Endothelial cell of umbilical vein (primary cell): ENCODE data around the gene ITPRIP. TPM values are rescaled to one million over a fixed set of nuclear protein-coding genes. Genes with fewer than 3 reads are reported as not detected.

Experiments
- BruUV-seq: library from RNA; stranded (reverse); fragments of 400-500 nt; replicated peaks from 2 replicates; lab custom pipeline; 2021; lab: Mats Ljungman, UMichigan
- CTCF ChIA-PET: fragments of 300-600, 350-600 bp; sonication (Branson Sonifier 250); formaldehyde crosslinking; loops from one replicate; lab custom pipeline; 2021; ENCODE audit warnings: antibody characterized with exemption, inconsistent platforms; lab: Charles Lee
- POLR2A ChIA-PET: fragments of 300-600, 350-600 bp; sonication (Branson Sonifier 250); formaldehyde crosslinking; loops from one replicate; lab custom pipeline; 2021; ENCODE audit warnings: antibody characterized with exemption, inconsistent platforms; lab: Charles Lee
- DNase-seq: peaks from one replicate; pipeline ENCODE4 v3.0.0-alpha.2; 2011; ENCODE audit warnings: low read depth, low spot score
- FAIRE-seq: peaks from 2 replicates; lab custom pipeline; 2011; peaks lifted over from hg19 to GRCh38; lab: Jason Lieb, UNC
- H2AFZ ChIP-seq: 2 replicates; pipeline ENCODE4 v1.6.0; 2012; ENCODE audit warnings: low read depth, low read length, control low read depth, inconsistent platforms
- H3K27ac ChIP-seq: 2 replicates; pipeline ENCODE4 v1.5.1; 2011; ENCODE audit warnings: low read depth, mild to moderate bottlenecking, control low read depth, low read length, moderate library complexity; ENCODE audit not compliant: insufficient read depth
- H3K27me3 ChIP-seq, 2 experiments: 2 replicates each; pipeline versions ENCODE4 v1.6.0 to v1.6.1; 2011; ENCODE audit warnings: low read length in 2 of 2, mixed read lengths in 1 of 2; ENCODE audit not compliant: control insufficient read depth in 2 of 2, insufficient read depth in 2 of 2
- H3K36me3 ChIP-seq, 2 experiments: 2 replicates in 1 of 2; 3 replicates in 1 of 2; pipeline ENCODE4 v1.5.1; 2011; ENCODE audit warnings: low read length in 2 of 2, mild to moderate bottlenecking in 1 of 2, moderate library complexity in 1 of 2; ENCODE audit not compliant: control insufficient read depth in 2 of 2, insufficient read depth in 2 of 2; ENCODE audit errors: extremely low read depth in 1 of 2
- H3K4me1 ChIP-seq: 3 replicates; pipeline ENCODE4 v1.5.1; 2011; ENCODE audit warnings: mild to moderate bottlenecking, low read length; ENCODE audit not compliant: control insufficient read depth, insufficient read depth; ENCODE audit errors: extremely low read depth
- H3K4me2 ChIP-seq: 2 replicates; pipeline ENCODE4 v1.6.1; 2011; ENCODE audit warnings: low read length, control low read depth, mixed read lengths; ENCODE audit not compliant: insufficient read depth
- H3K4me3 ChIP-seq, 3 experiments: fragments of 200-600 bp in 1 of 3; sonication (generic), shearing (Covaris generic) in 1 of 3; replicated peaks in 1 of 3; 2 replicates each; pipeline ENCODE4 v1.5.1; 2011 to 2016; ENCODE audit warnings: control low read depth in 3 of 3, low read length in 3 of 3, mild to moderate bottlenecking in 2 of 3, inconsistent platforms in 1 of 3, low read depth in 1 of 3, moderate library complexity in 1 of 3; ENCODE audit not compliant: insufficient read depth in 1 of 3
- H3K79me2 ChIP-seq: 2 replicates; pipeline ENCODE4 v1.6.0; 2012; ENCODE audit warnings: low read length, inconsistent platforms; ENCODE audit not compliant: control insufficient read depth, insufficient read depth
- H3K9ac ChIP-seq: replicated peaks from 2 replicates; pipeline ENCODE3; 2011; ENCODE audit warnings: low read length, control low read depth; ENCODE audit not compliant: insufficient read depth; ENCODE audit errors: extremely low read depth
- H3K9me1 ChIP-seq: replicated peaks from 3 replicates; pipeline ENCODE4 v1.6.0; 2011; ENCODE audit warnings: mild to moderate bottlenecking, low read length; ENCODE audit not compliant: control insufficient read depth, insufficient read depth; ENCODE audit errors: extremely low read depth
- H3K9me3 ChIP-seq: replicated peaks from 2 replicates; pipeline ENCODE4 v1.5.1; 2012; ENCODE audit warnings: low read length, inconsistent platforms; ENCODE audit not compliant: control insufficient read depth, insufficient read depth
- H4K20me1 ChIP-seq: replicated peaks from 2 replicates; pipeline ENCODE3; 2011; ENCODE audit warnings: mild to moderate bottlenecking, low read length; ENCODE audit not compliant: control insufficient read depth, insufficient read depth; ENCODE audit errors: extremely low read depth
- FOS ChIP-seq: IDR thresholded peaks from 2 replicates; pipeline ENCODE4 v1.6.1; 2011; ENCODE audit warnings: mild to moderate bottlenecking, low read length, moderate library complexity, borderline replicate concordance; ENCODE audit not compliant: insufficient read depth
- GATA2 ChIP-seq: IDR thresholded peaks from 2 replicates; pipeline ENCODE4 v1.7.0; 2011; ENCODE audit warnings: low read depth, mild to moderate bottlenecking, moderate library complexity, mixed read lengths, low read length; ENCODE audit not compliant: insufficient read length, insufficient read depth
- POLR2AphosphoS5 ChIP-seq: IDR thresholded peaks from 2 replicates; pipeline ENCODE4 v1.6.1; 2012; ENCODE audit warnings: low read depth, mild to moderate bottlenecking, control low read depth, low read length, moderate library complexity; ENCODE audit not compliant: insufficient read depth
- dilution Hi-C: fragments of 300-500 bp; cut with MboI; formaldehyde crosslinking; loops from one replicate; pipeline ENCODE4 v1.15.0; 2019; ENCODE audit warnings: low sequenced_read_pairs; ENCODE audit not compliant: extremely low pct_ligation_motif_present
- intact Hi-C: fragments of 100-400 bp; cut with micrococcal nuclease; formaldehyde crosslinking; loops from one replicate; pipeline ENCODE4 v1.10.0; 2022
- polyA plus RNA-seq, 4 experiments: library from polyadenylated mRNA; depleted of rRNA in 3 of 4; stranded (reverse) in 3 of 4; unstranded in 1 of 4; fragments of >200 nt; gene quantifications; 2 replicates each; pipeline versions ENCODE4 v1.2.1 to v1.2.3, GENCODE V29; 2011 to 2012; ENCODE audit warnings: missing spikeins in 1 of 4
- total RNA-seq: library from RNA; stranded (reverse); gene quantifications from 2 replicates; pipeline ENCODE4 v1.2.3, GENCODE V29; 2021
- TF ChIP-seq, protein P1 (sequence below), 2 donors: IDR thresholded peaks; 1 replicate in 1 of 2; 2 replicates in 1 of 2; pipeline ENCODE4 v1.5.1; 2011; ENCODE audit warnings: low read length in 2 of 2, mild to moderate bottlenecking in 2 of 2, moderate library complexity in 2 of 2, control low read depth in 1 of 2, inconsistent platforms in 1 of 2, low read depth in 1 of 2; ENCODE audit not compliant: insufficient read depth in 1 of 2; ENCODE audit errors: extremely low read depth in 1 of 2

Gene ITPRIP
- total and polyA plus RNA-seq, 2 donors (not counting 3 experiments of a cell fraction or from before 2014, with no cell fraction given), result 31.4 to 33.2 TPM

DNA sequence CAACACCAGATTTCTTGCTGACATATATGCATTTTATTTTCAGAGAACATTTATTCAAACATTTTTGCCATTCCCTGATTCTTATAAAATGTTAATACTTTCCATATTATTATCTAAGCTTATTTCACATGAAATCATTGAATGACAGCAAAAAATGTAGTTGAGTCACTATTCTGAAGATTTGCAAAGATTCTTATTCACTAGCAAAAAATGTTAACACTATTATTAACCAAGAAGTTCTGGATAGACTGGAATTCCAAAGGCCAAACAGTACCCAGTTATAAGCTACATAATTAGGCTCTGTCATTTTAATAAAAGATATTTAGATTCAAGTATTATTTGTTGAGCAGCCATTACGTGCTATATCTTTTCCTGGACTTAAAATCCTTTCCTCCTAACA is 65.0 kb downstream of the ITPRIP start:
- H3K4me2 ChIP-seq, result no peak overlapping the region
- no peaks in the 10 kb centered on the region for H3K9me1 ChIP-seq
- dilution Hi-C loops, result no loop called here
- intact Hi-C loops, result no loop called here
- H3K4me3 ChIP-seq, result no peak overlapping the region
- TF ChIP-seq, protein P1, sequence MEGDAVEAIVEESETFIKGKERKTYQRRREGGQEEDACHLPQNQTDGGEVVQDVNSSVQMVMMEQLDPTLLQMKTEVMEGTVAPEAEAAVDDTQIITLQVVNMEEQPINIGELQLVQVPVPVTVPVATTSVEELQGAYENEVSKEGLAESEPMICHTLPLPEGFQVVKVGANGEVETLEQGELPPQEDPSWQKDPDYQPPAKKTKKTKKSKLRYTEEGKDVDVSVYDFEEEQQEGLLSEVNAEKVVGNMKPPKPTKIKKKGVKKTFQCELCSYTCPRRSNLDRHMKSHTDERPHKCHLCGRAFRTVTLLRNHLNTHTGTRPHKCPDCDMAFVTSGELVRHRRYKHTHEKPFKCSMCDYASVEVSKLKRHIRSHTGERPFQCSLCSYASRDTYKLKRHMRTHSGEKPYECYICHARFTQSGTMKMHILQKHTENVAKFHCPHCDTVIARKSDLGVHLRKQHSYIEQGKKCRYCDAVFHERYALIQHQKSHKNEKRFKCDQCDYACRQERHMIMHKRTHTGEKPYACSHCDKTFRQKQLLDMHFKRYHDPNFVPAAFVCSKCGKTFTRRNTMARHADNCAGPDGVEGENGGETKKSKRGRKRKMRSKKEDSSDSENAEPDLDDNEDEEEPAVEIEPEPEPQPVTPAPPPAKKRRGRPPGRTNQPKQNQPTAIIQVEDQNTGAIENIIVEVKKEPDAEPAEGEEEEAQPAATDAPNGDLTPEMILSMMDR (IDR thresholded peaks at IDR 0.05; ENCODE audit: extremely low read depth in 1 of 2, insufficient read depth in 1 of 2, low read depth in 1 of 2, low read length in 2 of 2), result no peak
- TF ChIP-seq FOS (no peak), GATA2 (no peak), POLR2AphosphoS5 (no peak)
- BruUV-seq, result no TSS peak
- no peak overlapping the region for H3K27ac ChIP-seq
- H3K9me3 ChIP-seq, result no peaks in the 10 kb centered on the region
- no peak overlapping the region for H3K9ac ChIP-seq
- FAIRE-seq (no peak), DNase-seq (no peak)
- CTCF ChIA-PET, result interaction anchor here (1.0 to 4.9 kb wide), 18 partner anchors 12 to 224 kb away, joined by 3 to 79 read pairs (median 18); partner anchors contain the start of genes CFAP58, GSTO1, ITPRIP and SFR1
- H2AFZ ChIP-seq, result no peak overlapping the region
- peaks cover 5% of the 10 kb centered on the region for H3K4me1 ChIP-seq
- H3K27me3 ChIP-seq, result peaks cover 0 to 6% of the 10 kb centered on the region in 2 experiments
- H4K20me1 ChIP-seq, result no peaks in the 10 kb centered on the region
- no peaks in the 10 kb centered on the region for H3K79me2 ChIP-seq
- H3K36me3 ChIP-seq, result no peaks in the 10 kb centered on the region
- POLR2A ChIA-PET, result interaction anchor here (1.1 kb wide), 1 partner anchor 15 kb away, joined by 3 read pairs; no protein-coding TSS in a partner anchor
